ENCODE data around the gene TEAD3.
"Not testable (repeated sequence)": the region's sequence is repeated elsewhere in the genome, so short reads cannot be mapped to it uniquely, and the experiment has no call there.

TEAD3 gene

DNA sequence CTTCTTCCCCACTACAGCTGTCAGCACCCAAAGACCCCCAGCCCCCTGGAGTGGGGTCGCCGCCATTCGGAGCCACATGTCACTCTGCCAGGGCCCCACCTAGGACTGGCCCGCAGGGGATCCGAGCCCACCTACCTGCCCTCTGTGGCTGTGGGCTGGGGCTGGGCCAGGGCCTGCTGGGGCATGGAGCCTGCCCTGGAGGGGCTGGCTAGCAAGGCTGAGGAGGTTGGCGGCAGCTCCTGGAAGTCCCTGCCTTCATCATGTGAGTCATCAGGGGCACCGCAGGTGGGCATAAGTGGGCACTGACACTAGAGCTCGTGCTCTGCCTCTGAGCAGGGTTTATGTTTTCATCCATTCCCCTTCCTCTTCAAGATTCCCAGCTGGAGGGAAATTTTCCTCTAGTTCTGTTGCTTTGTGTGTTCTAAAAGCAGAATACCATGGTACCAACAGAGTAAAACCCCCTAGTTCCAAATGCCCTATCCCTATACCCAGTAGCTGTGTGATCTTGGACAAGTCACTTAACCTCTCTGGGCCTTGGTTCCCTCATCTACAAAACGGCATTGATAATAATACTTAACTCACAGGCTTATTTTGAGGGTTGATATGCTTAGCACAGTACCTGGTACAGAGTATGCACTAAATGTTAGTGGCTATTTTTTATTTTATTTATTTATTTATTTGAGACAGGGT is 53.4 kb downstream of the TEAD3 start:
- no peak for DNase-seq

DNA sequence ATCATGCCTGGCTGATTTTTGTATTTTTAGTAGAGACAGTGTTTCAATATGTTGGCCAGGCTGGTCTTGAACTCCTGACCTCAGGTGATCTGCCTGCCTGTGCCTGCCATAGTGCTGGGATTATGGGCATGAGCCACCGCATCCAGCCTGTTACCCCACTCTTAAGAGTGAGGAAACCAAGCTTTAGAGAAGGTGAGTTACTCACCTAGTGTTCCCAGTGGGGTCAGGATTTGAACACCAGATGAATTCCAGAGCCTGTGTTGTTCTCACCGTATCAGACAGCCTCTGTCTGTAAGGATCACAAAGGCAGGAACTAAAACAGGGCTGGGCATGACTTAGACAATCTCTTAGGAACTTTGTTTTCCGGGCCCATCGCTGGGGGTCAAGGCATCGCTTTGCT is 54.2 kb downstream of the TEAD3 start:
- no peak for DNase-seq

DNA sequence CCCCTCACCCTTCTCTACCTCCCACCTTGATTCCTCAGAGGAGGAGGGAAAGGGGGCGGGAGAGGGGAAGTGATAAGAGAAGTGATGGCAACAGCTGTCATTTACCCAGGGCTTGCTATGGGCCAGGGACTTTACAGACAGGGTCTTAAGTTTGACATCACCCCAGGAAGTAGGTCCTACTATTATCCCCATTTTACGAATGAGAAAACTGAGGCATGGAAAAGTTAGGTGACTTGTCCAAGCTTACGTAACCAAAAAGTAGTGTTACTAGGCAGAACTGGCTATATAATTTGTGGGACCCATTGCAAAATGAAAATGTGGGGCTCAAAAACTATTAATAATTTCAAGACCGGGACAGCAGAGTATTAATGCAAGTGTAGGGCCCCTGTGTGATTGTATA is 55.2 kb downstream of the TEAD3 start:
- no peak for DNase-seq

- no peak for DNase-seq
These were observed 55.7 kb downstream of the TEAD3 start for GRCh38 chr6:35441205-35441604.

- no peak for DNase-seq
These were observed 57.6 kb downstream of the TEAD3 start for GRCh38 chr6:35439308-35439707.

DNA sequence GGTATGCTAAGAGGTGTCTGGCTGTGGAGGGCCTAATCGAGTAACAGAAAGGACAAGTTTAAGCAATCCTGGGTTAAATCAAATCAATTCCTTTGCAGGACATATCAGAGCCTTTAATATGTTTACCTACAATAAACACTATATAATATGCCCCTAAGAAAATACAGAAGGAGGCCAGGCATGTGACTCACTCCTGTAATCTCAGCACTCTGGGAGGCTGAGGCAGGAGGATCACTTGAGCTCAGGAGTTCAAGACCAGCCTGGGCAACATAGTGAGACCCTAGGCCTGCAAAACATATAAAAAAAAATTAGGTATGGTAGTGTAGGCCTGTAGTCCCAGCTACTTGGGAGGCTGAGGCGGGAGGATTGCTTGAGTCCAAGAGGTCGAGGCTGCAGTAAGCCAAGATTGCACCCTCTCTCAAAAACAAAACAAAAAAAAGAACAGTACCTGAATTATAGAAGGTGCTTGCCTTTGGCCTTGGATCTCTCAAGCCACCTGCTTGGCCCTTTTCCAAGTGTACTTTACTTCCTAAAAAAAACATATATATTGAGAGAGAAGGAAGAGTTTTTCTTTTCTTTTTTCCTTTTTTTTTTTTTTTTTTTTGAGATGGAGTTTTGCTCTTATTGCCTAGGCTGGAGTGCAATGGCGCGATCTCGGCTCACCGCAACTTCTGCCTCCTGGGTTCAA is 58.4 kb downstream of the TEAD3 start:
- DNase-seq, result not testable (repeated sequence)

GRCh38 chr6:35436071-35436857 is 60.6 kb downstream of the TEAD3 start:
- DNase-seq, result no peak

- no peak for DNase-seq
These were observed 61.6 kb downstream of the TEAD3 start for GRCh38 chr6:35435074-35435837.

DNA sequence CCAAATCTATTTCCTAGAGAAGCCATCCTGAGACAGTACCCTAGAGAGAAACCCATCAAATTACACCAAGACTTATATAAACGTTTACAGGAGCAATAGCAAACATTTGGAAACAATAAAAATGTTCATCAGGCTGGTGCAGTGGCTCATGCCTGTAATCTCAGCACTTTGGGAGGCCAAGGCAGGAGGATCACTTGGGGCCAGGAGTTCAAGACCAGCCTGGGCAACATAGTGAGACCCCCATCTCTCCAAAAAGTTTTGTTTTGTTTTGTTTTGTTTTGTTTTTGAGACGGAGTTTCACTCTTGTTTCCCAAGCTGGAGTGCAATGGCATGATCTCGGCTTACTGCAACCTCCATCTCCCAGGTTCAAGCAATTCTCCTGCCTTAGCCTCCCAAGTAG is 64.2 kb downstream of the TEAD3 start:
- not testable (repeated sequence) for DNase-seq

GRCh38 chr6:35432291-35432690 is 64.6 kb downstream of the TEAD3 start:
- no peak for DNase-seq

DNA sequence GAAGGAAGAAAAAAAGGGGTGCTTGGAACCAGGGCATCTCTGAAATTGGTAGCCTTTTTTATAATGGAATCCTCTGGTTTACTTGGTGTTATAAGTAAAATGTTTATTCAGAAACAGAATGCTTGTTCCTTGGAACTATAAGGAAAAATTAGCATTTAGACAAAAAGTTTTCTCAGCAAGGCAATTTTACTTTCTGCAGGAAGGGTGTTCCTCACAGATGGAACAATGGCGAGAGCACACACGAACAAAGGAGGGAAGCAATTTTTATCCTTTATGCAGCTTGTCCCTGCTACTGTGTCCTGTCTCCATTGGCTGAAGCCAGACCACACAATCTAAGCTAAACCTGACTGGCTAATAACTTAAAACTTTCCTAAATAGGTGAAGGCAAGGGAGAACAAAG is 67.4 kb downstream of the TEAD3 start:
- DNase-seq, result no peak

GRCh38 chr6:35428421-35429149 is 68.3 kb downstream of the TEAD3 start:
- no peak for DNase-seq

DNA sequence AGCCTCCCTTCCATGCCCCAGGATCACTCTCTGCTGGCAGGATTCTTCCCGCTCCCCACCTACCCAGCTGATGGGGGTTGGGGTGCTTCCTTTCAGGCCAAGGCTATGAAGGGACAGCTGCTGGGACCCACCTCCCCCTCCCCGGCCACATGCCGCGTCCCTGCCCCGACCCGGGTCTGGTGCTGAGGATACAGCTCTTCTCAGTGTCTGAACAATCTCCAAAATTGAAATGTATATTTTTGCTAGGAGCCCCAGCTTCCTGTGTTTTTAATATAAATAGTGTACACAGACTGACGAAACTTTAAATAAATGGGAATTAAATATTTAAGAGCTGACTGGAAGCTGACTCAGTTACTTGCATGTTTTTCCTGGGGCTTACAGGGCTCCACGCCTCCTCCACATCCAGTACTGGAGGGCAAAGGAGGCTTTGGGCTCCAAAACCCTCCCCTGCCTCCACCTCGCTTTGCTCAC is 69.0 kb downstream of the TEAD3 start:
- no peak for DNase-seq

GRCh38 chr6:35427435-35427834 is 69.4 kb downstream of the TEAD3 start:
- DNase-seq, result no peak

DNA sequence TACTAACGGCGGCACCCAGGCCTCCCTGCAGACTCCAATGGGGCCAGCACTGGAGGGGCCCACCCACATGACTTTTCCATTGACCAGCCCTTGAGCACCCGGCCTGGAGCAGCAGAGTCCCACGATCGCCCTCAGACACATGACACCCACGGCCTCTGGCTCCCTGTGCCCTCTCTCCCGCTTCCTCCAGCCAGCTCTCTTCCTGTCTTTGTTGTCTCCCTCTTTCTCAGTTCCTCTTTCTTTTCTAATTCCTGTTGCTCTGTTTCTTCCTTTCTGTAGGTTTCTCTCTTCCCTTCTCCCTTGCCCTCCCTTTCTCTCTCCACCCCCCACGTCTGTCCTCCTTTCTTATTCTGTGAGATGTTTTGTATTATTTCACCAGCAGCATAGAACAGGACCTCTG is 70.8 kb downstream of the TEAD3 start:
- no peak for DNase-seq

DNA sequence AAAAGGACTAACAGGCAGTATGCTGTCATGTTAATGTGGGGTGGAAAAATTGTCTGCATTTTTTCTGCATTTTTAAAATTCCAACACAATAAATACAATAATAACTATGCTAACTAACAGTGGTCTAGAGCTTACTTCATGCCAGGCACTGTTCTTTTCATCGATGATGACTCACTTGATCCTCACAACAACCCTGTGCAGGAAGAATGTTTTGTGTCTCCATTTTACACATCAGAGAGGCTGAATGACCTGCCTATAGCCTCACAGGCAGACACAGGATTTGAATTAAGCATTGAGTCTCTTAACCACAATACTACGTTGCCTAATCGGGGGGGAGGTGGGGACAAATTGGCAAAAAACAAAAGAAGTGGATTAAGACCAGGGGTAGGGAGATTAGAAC is 71.6 kb downstream of the TEAD3 start:
- no peak for DNase-seq
